ENCODE results near the gene KBTBD12. TPM values are rescaled to one million over a fixed set of nuclear protein-coding genes. Genes with fewer than 3 reads are reported as not detected.

Gene KBTBD12
- total and polyA plus RNA-seq, 7 experiments from 2014 or later, result not detected

DNA sequence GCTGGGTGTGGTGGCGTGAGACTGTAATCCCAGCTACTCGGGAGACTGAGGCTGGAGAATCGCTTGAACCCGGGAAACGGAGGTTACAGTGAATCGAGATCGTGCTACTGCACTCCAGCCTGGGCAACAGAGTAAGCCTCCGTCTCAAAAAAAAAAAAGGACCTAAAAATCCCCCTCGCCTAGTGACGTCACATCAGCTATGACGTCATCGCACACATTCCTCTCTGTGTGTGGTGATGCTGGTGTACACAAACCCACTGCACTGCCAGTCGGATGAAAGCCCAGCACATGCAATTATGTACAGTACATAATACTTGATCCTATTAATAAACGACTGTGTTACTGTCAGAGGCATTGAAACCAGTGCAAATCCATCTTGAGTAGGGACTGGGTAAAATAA is 97.0 kb downstream of the KBTBD12 start:
- Mint-ChIP-seq H3K9me3 (peaks cover 0 to 3% (median 0%) of the 10 kb centered on the region in 11 donors), H3K4me1 (peaks cover 0 to 4% (median 4%) of the 10 kb centered on the region in 7 donors), H3K4me3 (no peak overlapping the region), H3K27me3 (peaks cover 0 to 13% (median 4%) of the 10 kb centered on the region in 5 donors), H3K27ac (peak overlapping the region in 1 of 9 donors; percentile 43), H3K36me3 (no peaks in the 10 kb centered on the region)
- no peaks in the 10 kb centered on the region for H3K9me3 ChIP-seq (ENCODE audit: control insufficient read depth in 2 of 3, low read length in 3 of 3)
- no peak overlapping the region for H3K27ac ChIP-seq (ENCODE audit: low read depth, low read length)
- no peaks in the 10 kb centered on the region for H3K4me1 ChIP-seq (ENCODE audit: control insufficient read depth in 2 of 2, insufficient read depth in 2 of 2, low read length in 2 of 2)
- POLR2A ChIA-PET, result no interaction called here
- H3K36me3 ChIP-seq (ENCODE audit: control insufficient read depth in 2 of 3, insufficient read depth in 3 of 3, low read length in 3 of 3), result no peaks in the 10 kb centered on the region
- CTCF ChIA-PET, result no interaction called here
- no peaks in the 10 kb centered on the region for H3K27me3 ChIP-seq (ENCODE audit: control insufficient read depth in 2 of 2, insufficient read depth in 2 of 2, low read length in 2 of 2)
- H3K4me3 ChIP-seq (ENCODE audit: low read length), result no peak overlapping the region
- ATAC-seq (no peak), DNase-seq (no peak)
- intact Hi-C loops (cut with micrococcal nuclease), result loop anchor here in 1 of 2 donors (5.0 kb wide), 1 partner anchor 485 kb away; no protein-coding TSS in a partner anchor

GRCh38 chr3:128014548-128014947 is 99.5 kb downstream of the KBTBD12 start:
- H3K9me3 ChIP-seq (ENCODE audit: control insufficient read depth in 2 of 3, low read length in 3 of 3), result no peaks in the 10 kb centered on the region
- ChIA-PET CTCF (no interaction called here), POLR2A (no interaction called here)
- no peak for DNase-seq
- no peak overlapping the region for H3K27ac Mint-ChIP-seq
- no peak for ATAC-seq
- no peaks in the 10 kb centered on the region for H3K27me3 ChIP-seq (ENCODE audit: control insufficient read depth in 2 of 2, insufficient read depth in 2 of 2, low read length in 2 of 2)
- no peak overlapping the region for H3K4me3 Mint-ChIP-seq
- H3K4me1 Mint-ChIP-seq, result peaks cover 0 to 4% (median 4%) of the 10 kb centered on the region in 7 donors
- H3K36me3 ChIP-seq (ENCODE audit: control insufficient read depth in 2 of 3, insufficient read depth in 3 of 3, low read length in 3 of 3), result no peaks in the 10 kb centered on the region
- H3K27ac ChIP-seq (ENCODE audit: low read depth, low read length), result no peak overlapping the region
- H3K27me3 Mint-ChIP-seq, result peaks cover 0 to 12% (median 4%) of the 10 kb centered on the region in 5 donors
- H3K4me3 ChIP-seq (ENCODE audit: low read length), result no peak overlapping the region
- H3K36me3 Mint-ChIP-seq, result no peaks in the 10 kb centered on the region
- intact Hi-C loops (cut with micrococcal nuclease), result loop anchor here in 1 of 2 donors (5.0 kb wide), 1 partner anchor 483 kb away; no protein-coding TSS in a partner anchor
- no peaks in the 10 kb centered on the region for H3K4me1 ChIP-seq (ENCODE audit: control insufficient read depth in 2 of 2, insufficient read depth in 2 of 2, low read length in 2 of 2)
- peaks cover 0 to 3% (median 0%) of the 10 kb centered on the region in 11 donors for H3K9me3 Mint-ChIP-seq

DNA sequence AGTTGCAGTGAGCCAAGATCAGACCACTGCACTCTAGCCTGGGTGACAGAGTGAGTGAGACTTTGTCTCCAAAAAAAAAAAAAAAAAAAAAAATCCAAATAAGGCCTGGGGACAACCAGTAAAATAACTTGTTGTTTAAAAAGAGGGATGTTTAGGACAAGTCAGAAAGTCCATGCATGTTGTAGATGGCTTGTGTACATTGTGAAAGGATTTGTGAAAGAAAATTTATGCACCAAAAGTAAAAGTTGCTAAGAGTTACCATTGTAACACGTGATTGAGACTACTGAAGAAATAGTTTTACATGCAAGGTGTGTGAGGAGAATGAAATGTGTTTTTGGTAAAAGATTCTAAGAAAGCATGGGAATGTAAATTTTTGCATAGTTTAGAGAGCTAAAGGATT is 101.5 kb downstream of the KBTBD12 start:
- H3K4me1 Mint-ChIP-seq, result peaks cover 0 to 1% (median under 1%) of the 10 kb centered on the region in 7 donors
- no peak overlapping the region for H3K27ac ChIP-seq (ENCODE audit: low read depth, low read length)
- H3K4me3 Mint-ChIP-seq, result no peak overlapping the region
- no peaks in the 10 kb centered on the region for H3K4me1 ChIP-seq (ENCODE audit: control insufficient read depth in 2 of 2, insufficient read depth in 2 of 2, low read length in 2 of 2)
- H3K9me3 ChIP-seq (ENCODE audit: control insufficient read depth in 2 of 3, low read length in 3 of 3), result no peaks in the 10 kb centered on the region
- H3K4me3 ChIP-seq (ENCODE audit: low read length), result no peak overlapping the region
- peaks cover 0 to 3% (median 0%) of the 10 kb centered on the region in 11 donors for H3K9me3 Mint-ChIP-seq
- no peaks in the 10 kb centered on the region for H3K36me3 ChIP-seq (ENCODE audit: control insufficient read depth in 2 of 3, insufficient read depth in 3 of 3, low read length in 3 of 3)
- DNase-seq, result no peak
- peaks cover 0 to 12% (median 0%) of the 10 kb centered on the region in 5 donors for H3K27me3 Mint-ChIP-seq
- no peak for ATAC-seq
- intact Hi-C loops (cut with micrococcal nuclease), result no loop called here
- POLR2A ChIA-PET, result interaction anchor here (0.5 kb wide), 1 partner anchor 83 kb away, joined by 3 read pairs; no protein-coding TSS in a partner anchor
- no peak overlapping the region for H3K27ac Mint-ChIP-seq
- CTCF ChIA-PET, result no interaction called here
- no peaks in the 10 kb centered on the region for H3K27me3 ChIP-seq (ENCODE audit: control insufficient read depth in 2 of 2, insufficient read depth in 2 of 2, low read length in 2 of 2)
- no peaks in the 10 kb centered on the region for H3K36me3 Mint-ChIP-seq

DNA sequence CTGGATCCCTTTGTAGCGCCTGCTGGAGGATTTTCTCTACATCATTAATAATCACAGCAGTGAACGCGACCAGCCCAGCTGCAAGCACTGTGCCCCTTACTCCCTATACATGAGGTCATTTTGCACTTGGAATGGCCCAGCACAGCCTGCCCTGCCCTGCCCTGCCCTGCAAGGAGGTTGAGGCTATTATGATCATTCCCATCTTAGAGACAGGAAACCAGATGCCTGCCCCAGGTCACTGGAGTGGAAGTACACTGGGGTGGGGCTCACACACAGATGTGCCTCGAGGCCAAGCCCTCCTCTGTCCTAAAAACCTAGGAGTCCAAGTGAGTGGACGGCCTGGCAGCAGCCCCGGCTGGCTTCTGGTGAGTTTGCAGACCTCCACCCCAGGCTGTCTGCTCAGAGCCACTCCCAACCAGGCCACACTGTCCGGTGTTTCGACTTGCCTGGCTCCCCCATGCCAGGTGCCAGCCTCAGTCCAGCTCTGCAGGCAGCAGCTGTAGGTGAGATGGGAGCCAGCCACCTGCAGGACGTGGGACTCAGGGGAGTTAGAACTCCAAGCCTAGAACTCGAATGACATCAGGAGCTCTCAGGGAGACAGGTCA is 106.8 kb downstream of the KBTBD12 start:
- no peak for DNase-seq
- no peaks in the 10 kb centered on the region for H3K9me3 Mint-ChIP-seq
- peaks cover 0 to 12% (median 10%) of the 10 kb centered on the region in 5 donors for H3K27me3 Mint-ChIP-seq
- ChIA-PET POLR2A (no interaction called here), CTCF (no interaction called here)
- Histone ChIP-seq H3K27me3 (ENCODE audit: control insufficient read depth in 2 of 2, insufficient read depth in 2 of 2, low read length in 2 of 2) (no peaks in the 10 kb centered on the region), H3K9me3 (ENCODE audit: control insufficient read depth in 2 of 3, low read length in 3 of 3) (no peaks in the 10 kb centered on the region), H3K4me3 (ENCODE audit: low read length) (no peak overlapping the region), H3K36me3 (ENCODE audit: control insufficient read depth in 2 of 3, insufficient read depth in 3 of 3, low read length in 3 of 3) (no peaks in the 10 kb centered on the region), H3K27ac (ENCODE audit: low read depth, low read length) (no peak overlapping the region), H3K4me1 (ENCODE audit: control insufficient read depth in 2 of 2, insufficient read depth in 2 of 2, low read length in 2 of 2) (no peaks in the 10 kb centered on the region)
- H3K36me3 Mint-ChIP-seq, result no peaks in the 10 kb centered on the region
- H3K4me1 Mint-ChIP-seq, result no peaks in the 10 kb centered on the region
- no peak for ATAC-seq
- no peak overlapping the region for H3K4me3 Mint-ChIP-seq
- intact Hi-C loops (cut with micrococcal nuclease), result no loop called here
- H3K27ac Mint-ChIP-seq, result no peak overlapping the region

- Mint-ChIP-seq H3K36me3 (no peaks in the 10 kb centered on the region), H3K4me1 (no peaks in the 10 kb centered on the region), H3K27me3 (peaks cover 6 to 29% (median 17%) of the 10 kb centered on the region in 5 donors), H3K4me3 (no peak overlapping the region), H3K9me3 (peaks cover 0 to 2% (median 0%) of the 10 kb centered on the region in 11 donors), H3K27ac (no peak overlapping the region)
- intact Hi-C loops (cut with micrococcal nuclease), result no loop called here
- ATAC-seq, result no peak
- Histone ChIP-seq H3K27me3 (ENCODE audit: control insufficient read depth in 2 of 2, insufficient read depth in 2 of 2, low read length in 2 of 2) (no peaks in the 10 kb centered on the region), H3K4me1 (ENCODE audit: control insufficient read depth in 2 of 2, insufficient read depth in 2 of 2, low read length in 2 of 2) (no peaks in the 10 kb centered on the region), H3K4me3 (ENCODE audit: low read length) (no peak overlapping the region), H3K27ac (ENCODE audit: low read depth, low read length) (no peak overlapping the region), H3K36me3 (ENCODE audit: control insufficient read depth in 2 of 3, insufficient read depth in 3 of 3, low read length in 3 of 3) (no peaks in the 10 kb centered on the region), H3K9me3 (ENCODE audit: control insufficient read depth in 2 of 3, low read length in 3 of 3) (no peaks in the 10 kb centered on the region)
- CTCF ChIA-PET, result no interaction called here
- no peak for DNase-seq
- POLR2A ChIA-PET, result no interaction called here
Measured at GRCh38 chr3:128033102-128033501, 118.1 kb downstream of the KBTBD12 start.

- H3K9me3 ChIP-seq (ENCODE audit: control insufficient read depth in 2 of 3, low read length in 3 of 3), result no peaks in the 10 kb centered on the region
- POLR2A ChIA-PET, result no interaction called here
- CTCF ChIA-PET, result no interaction called here
Measured at GRCh38 chr3:128036119-128036518, 121.1 kb downstream of the KBTBD12 start.

More at GRCh38 chr3:128036119-128036518, 121.1 kb downstream of the KBTBD12 start:
- Mint-ChIP-seq H3K27ac (no peak overlapping the region), H3K27me3 (peaks cover 7 to 22% (median 17%) of the 10 kb centered on the region in 5 donors), H3K4me3 (no peak overlapping the region), H3K36me3 (no peaks in the 10 kb centered on the region), H3K4me1 (no peaks in the 10 kb centered on the region), H3K9me3 (no peaks in the 10 kb centered on the region)
- Histone ChIP-seq H3K36me3 (ENCODE audit: control insufficient read depth in 2 of 3, insufficient read depth in 3 of 3, low read length in 3 of 3) (no peaks in the 10 kb centered on the region), H3K4me3 (ENCODE audit: low read length) (no peak overlapping the region), H3K4me1 (ENCODE audit: control insufficient read depth in 2 of 2, insufficient read depth in 2 of 2, low read length in 2 of 2) (no peaks in the 10 kb centered on the region), H3K27ac (ENCODE audit: low read depth, low read length) (no peak overlapping the region), H3K27me3 (ENCODE audit: control insufficient read depth in 2 of 2, insufficient read depth in 2 of 2, low read length in 2 of 2) (no peaks in the 10 kb centered on the region)
- ATAC-seq (no peak), DNase-seq (no peak)
- intact Hi-C loops (cut with micrococcal nuclease), result no loop called here
